Thyroid gland (tissue), 4 donors: Measurements from ENCODE around the gene PNLDC1. TPM values are rescaled to one million over a fixed set of nuclear protein-coding genes. Genes with fewer than 3 reads are reported as not detected.
"Not testable (repeated sequence)": the region's sequence is repeated elsewhere in the genome, so short reads cannot be mapped to it uniquely, and the experiment has no call there.

Source experiments
- DNase-seq, 2 donors: peaks; one replicate each; pipeline ENCODE4 v3.0.0-alpha.2; 2019
- H3K27ac ChIP-seq, 3 donors: fragments of 200-600 bp; sonication (generic); 1 replicate in 2 of 3; 2 replicates in 1 of 3; pipeline ENCODE4 v1.5.1; 2016 to 2019; ENCODE audit warnings: mild to moderate bottlenecking in 1 of 3, moderate library complexity in 1 of 3
- H3K27me3 ChIP-seq: fragments of 200-600 bp; sonication (generic); one replicate; pipeline ENCODE4 v1.5.1; 2019
- H3K36me3 ChIP-seq, 2 donors: fragments of 200-600 bp; sonication (generic); one replicate each; pipeline ENCODE4 v1.5.1; 2016 to 2019
- H3K4me1 ChIP-seq, 2 donors: fragments of 200-600 bp; sonication (generic); one replicate each; pipeline ENCODE4 v1.5.1; 2017 to 2019
- H3K4me3 ChIP-seq, 3 donors: fragments of 200-600 bp; sonication (generic); replicated peaks in 1 of 3; 1 replicate in 2 of 3; 2 replicates in 1 of 3; pipeline ENCODE4 v1.5.1; 2016; ENCODE audit warnings: mild to moderate bottlenecking in 1 of 3
- H3K9me3 ChIP-seq: fragments of 200-600 bp; sonication (generic); one replicate; pipeline ENCODE4 v1.5.1; 2017
- CTCF ChIP-seq, 6 experiments: fragments of 200-600 bp in 3 of 6; fragments of 450-650 bp in 3 of 6; sonication (generic) in 3 of 6; IDR thresholded peaks; one replicate each; pipeline ENCODE4 v1.5.1; 2016 to 2019; ENCODE audit warnings: antibody characterized with exemption in 6 of 6, mild to moderate bottlenecking in 2 of 6, inconsistent platforms in 1 of 6, moderate library complexity in 1 of 6
- POLR2A ChIP-seq, 2 donors: fragments of 450-650 bp; IDR thresholded peaks; one replicate each; pipeline ENCODE4 v1.6.1; 2017; ENCODE audit warnings: antibody characterized with exemption in 2 of 2, mild to moderate bottlenecking in 2 of 2, moderate library complexity in 1 of 2
- WGBS, 2 donors: methylation state at CpG; one replicate each; pipeline ENCODE4 v1.1.5; 2017; 5-methylcytosine and 5-hydroxymethylcytosine counted together
- intact Hi-C: fragments of 100-400 bp; cut with DNase I; formaldehyde crosslinking; loops from one replicate; pipeline ENCODE4 v1.15.1; 2023
- small RNA-seq: library from RNA; depleted of rRNA; stranded (forward); fragments of <200 nt; gene quantifications from one replicate; pipeline ENCODE3, GENCODE V24; 2016
- total RNA-seq, 4 donors: library from RNA; depleted of rRNA; stranded (reverse); fragments of >200 nt; gene quantifications; one replicate each; pipeline ENCODE4 v1.2.3, GENCODE V29; 2016

The PNLDC1 gene
- total RNA-seq, 4 donors from 2014 or later, result 2.0 TPM; not detected in 3

GRCh38 chr6:159862103-159862502 lies 62.0 kb downstream of the PNLDC1 start:
- Histone ChIP-seq H3K9me3 (no peaks in the 10 kb centered on the region), H3K27me3 (no peaks in the 10 kb centered on the region), H3K4me3 (no peak overlapping the region), H3K27ac (no peak overlapping the region), H3K36me3 (no peaks in the 10 kb centered on the region), H3K4me1 (no peaks in the 10 kb centered on the region)
- intact Hi-C loops, result loop anchor here (10.0 kb wide), 1 partner anchor 233 kb away; no protein-coding TSS in a partner anchor
- TF ChIP-seq POLR2A (IDR thresholded peaks at IDR 0.05) (no peak), CTCF (IDR thresholded peaks at IDR 0.05) (no peak)
- WGBS, 2 donors, result 80 to 83% methylated on average over 5 of the region's 5 CpGs
- DNase-seq, result no peak

GRCh38 chr6:159863341-159863740 lies 63.3 kb downstream of the PNLDC1 start:
- TF ChIP-seq CTCF (IDR thresholded peaks at IDR 0.05), result peak in 5 of 6 experiments; percentile 26 to 83 (median 67)
- H3K36me3 ChIP-seq, H3K27ac ChIP-seq, H3K4me3 ChIP-seq, H3K4me1 ChIP-seq, H3K27me3 ChIP-seq, H3K9me3 ChIP-seq: not testable (repeated sequence)
- intact Hi-C loops, result loop anchor here (10.0 kb wide), 1 partner anchor 231 kb away; no protein-coding TSS in a partner anchor
- DNase-seq, result peak; percentile 36 to 43
- 14 to 25% methylated on average over 5 of the region's 5 CpGs for WGBS, 2 donors

GRCh38 chr6:159865226-159865920 lies 65.3 kb downstream of the PNLDC1 start:
- Histone ChIP-seq H3K4me3 (no peak overlapping the region), H3K4me1 (peaks cover 2 to 5% of the 10 kb centered on the region in 2 donors), H3K27ac (no peak overlapping the region), H3K27me3 (no peaks in the 10 kb centered on the region), H3K9me3 (no peaks in the 10 kb centered on the region), H3K36me3 (no peaks in the 10 kb centered on the region)
- intact Hi-C loops, result loop anchor here (5.0 to 10.0 kb wide), 3 partner anchors 77 to 229 kb away; no protein-coding TSS in a partner anchor
- no peak for TF ChIP-seq POLR2A (IDR thresholded peaks at IDR 0.05)
- TF ChIP-seq CTCF (IDR thresholded peaks at IDR 0.05), result no peak
- DNase-seq, result no peak
- WGBS, 2 donors, result 88 to 91% methylated on average over 12 of the region's 12 CpGs

GRCh38 chr6:159866286-159867247 lies 66.5 kb downstream of the PNLDC1 start:
- no peaks in the 10 kb centered on the region for H3K9me3 ChIP-seq
- intact Hi-C loops, result loop anchor here (5.0 to 10.0 kb wide), 3 partner anchors 76 to 228 kb away; no protein-coding TSS in a partner anchor
- no peak for TF ChIP-seq POLR2A (IDR thresholded peaks at IDR 0.05)
- TF ChIP-seq CTCF (IDR thresholded peaks at IDR 0.05), result no peak
- DNase-seq, result no peak
- peaks cover 14 to 15% of the 10 kb centered on the region in 2 donors for H3K4me1 ChIP-seq
- WGBS, 2 donors, result 87 to 91% methylated on average over 21 to 27 of the region's 28 CpGs
- H3K27ac ChIP-seq, result no peak overlapping the region
- no peaks in the 10 kb centered on the region for H3K27me3 ChIP-seq
- H3K4me3 ChIP-seq, result no peak overlapping the region
- no peaks in the 10 kb centered on the region for H3K36me3 ChIP-seq

Small RNA genes within 50 kb of the gene (small RNA-seq; reads per million reads assigned to genes)
- gene SNORA20 (164 reads per million, percentile 97 among the genes with 10 or more reads in this experiment), gene SNORA29 (not detected)

Other genes starting within 250 kb of the PNLDC1 start
- 100 to 1,000 TPM; 132 to 601 (median 296) TPM for gene SOD2, start 107.0 kb upstream of the PNLDC1 start, total RNA-seq
- gene WTAP, start 72.8 kb upstream of the PNLDC1 start, total RNA-seq, result 100 to 1,000 TPM in 3 of 4 donors, 10 to 100 TPM in 1; 83.6 to 132 (median 119) TPM
- 10 to 100 TPM in 1 of 4 donors, 1 to 10 TPM in 3; 5.6 to 10.4 (median 7.0) TPM for gene ACAT2, start 38.2 kb upstream of the PNLDC1 start, total RNA-seq
- 100 to 1,000 TPM in 3 of 4 donors, 10 to 100 TPM in 1; 93.4 to 139 (median 124) TPM for gene TCP1, start 10.7 kb upstream of the PNLDC1 start, total RNA-seq
- gene MRPL18, start 9.8 kb upstream of the PNLDC1 start, total RNA-seq, result 10 to 100 TPM; 48.3 to 85.7 (median 54.2) TPM
- gene MAS1, start 90.7 kb downstream of the PNLDC1 start, total RNA-seq, result not detected
- gene IGF2R, start 168.8 kb downstream of the PNLDC1 start, total RNA-seq, result 100 to 1,000 TPM in 2 of 4 donors, 10 to 100 TPM in 2; 82.1 to 104 (median 94.2) TPM